ENCODE measurements around the gene LRMDA.
"Not testable (repeated sequence)": the region's sequence is repeated elsewhere in the genome, so short reads cannot be mapped to it uniquely, and the experiment has no call there.

Gene LRMDA

GRCh38 chr10:75746356-75746755, 314.9 kb downstream of the LRMDA start:
- no peak for DNase-seq (ENCODE audit: low spot score)

GRCh38 chr10:75750093-75750875, 318.9 kb downstream of the LRMDA start:
- DNase-seq (ENCODE audit: low spot score) = not testable (repeated sequence)

- no peak for DNase-seq (ENCODE audit: low spot score)
Observed at GRCh38 chr10:75751232-75751631, 319.8 kb downstream of the LRMDA start.

- DNase-seq (ENCODE audit: low spot score) = no peak
Observed at GRCh38 chr10:75753621-75754020, 322.2 kb downstream of the LRMDA start.

- no peak for DNase-seq (ENCODE audit: low spot score)
Observed at GRCh38 chr10:75754096-75754831, 322.8 kb downstream of the LRMDA start.

GRCh38 chr10:75755528-75755927, 324.1 kb downstream of the LRMDA start:
- DNase-seq (ENCODE audit: low spot score) = no peak

GRCh38 chr10:75761289-75761688, 329.9 kb downstream of the LRMDA start:
- no peak for DNase-seq (ENCODE audit: low spot score)

GRCh38 chr10:75762431-75762802, 331.0 kb downstream of the LRMDA start:
- no peak for DNase-seq (ENCODE audit: low spot score)

GRCh38 chr10:75763652-75764051, 332.2 kb downstream of the LRMDA start:
- DNase-seq (ENCODE audit: low spot score) = no peak

- DNase-seq (ENCODE audit: low spot score) = no peak
Observed at GRCh38 chr10:75764974-75765788, 333.8 kb downstream of the LRMDA start.

- DNase-seq (ENCODE audit: low spot score) = no peak
Observed at GRCh38 chr10:75765789-75766096, 334.3 kb downstream of the LRMDA start.

- DNase-seq (ENCODE audit: low spot score) = no peak
Observed at GRCh38 chr10:75766106-75766505, 334.7 kb downstream of the LRMDA start.

- not testable (repeated sequence) for DNase-seq (ENCODE audit: low spot score)
Observed at GRCh38 chr10:75766752-75767151, 335.3 kb downstream of the LRMDA start.

GRCh38 chr10:75770626-75771081, 339.2 kb downstream of the LRMDA start:
- no peak for DNase-seq (ENCODE audit: low spot score)

GRCh38 chr10:75771606-75772005, 340.2 kb downstream of the LRMDA start:
- no peak for DNase-seq (ENCODE audit: low spot score)

GRCh38 chr10:75772153-75772887, 340.9 kb downstream of the LRMDA start:
- DNase-seq (ENCODE audit: low spot score) = no peak

- DNase-seq (ENCODE audit: low spot score) = no peak
Observed at GRCh38 chr10:75773231-75773780, 341.9 kb downstream of the LRMDA start.

GRCh38 chr10:75773813-75774782, 342.7 kb downstream of the LRMDA start:
- no peak for DNase-seq (ENCODE audit: low spot score)

- no peak for DNase-seq (ENCODE audit: low spot score)
Observed at GRCh38 chr10:75774783-75775490, 343.5 kb downstream of the LRMDA start.

Data from cerebellar cortex (tissue), 1 donor.